Suppressor macrophage treated with lipopolysaccharide for 4 hours (primary cell): ENCODE data around the gene STKLD1.

Experiments
- DNase-seq: peaks from one replicate; pipeline ENCODE4 v3.0.0-alpha.2; 2020

The STKLD1 gene

GRCh38 chr9:133346021-133346785 is 30.0 kb upstream of the STKLD1 start:
- no peak for DNase-seq

- DNase-seq = peak; percentile 41
Measured at GRCh38 chr9:133347515-133347984, 28.6 kb upstream of the STKLD1 start.

GRCh38 chr9:133347985-133348717 is 28.0 kb upstream of the STKLD1 start, which contains the start of the genes MED22 and RPL7A:
MED22 (minus strand) TSS chr9:133348131; CDS start chr9:133346662, 1,469 bp downstream.
RPL7A (plus strand) TSS chr9:133348218; CDS start chr9:133348244, 26 bp downstream.
- peak; percentile 97 for DNase-seq

- DNase-seq = no peak
Measured at GRCh38 chr9:133348718-133349573, 27.2 kb upstream of the STKLD1 start.

GRCh38 chr9:133349965-133350616 is 26.1 kb upstream of the STKLD1 start:
- DNase-seq = no peak

- no peak for DNase-seq
Measured at GRCh38 chr9:133351526-133351907, 24.6 kb upstream of the STKLD1 start.

GRCh38 chr9:133351908-133352634 is 24.1 kb upstream of the STKLD1 start:
- DNase-seq = peak; percentile 68

GRCh38 chr9:133352635-133353340 is 23.4 kb upstream of the STKLD1 start:
- no peak for DNase-seq

- DNase-seq = no peak
Measured at GRCh38 chr9:133353548-133353947, 22.6 kb upstream of the STKLD1 start.

- DNase-seq = no peak
Measured at GRCh38 chr9:133354766-133355165, 21.4 kb upstream of the STKLD1 start.

GRCh38 chr9:133355881-133356357 is 20.2 kb upstream of the STKLD1 start:
- DNase-seq = no peak

GRCh38 chr9:133356391-133357091 is 19.6 kb upstream of the STKLD1 start, which contains the start of the genes SURF1 and SURF2:
SURF1 (minus strand) TSS chr9:133356487; CDS start chr9:133356453, 34 bp downstream.
SURF2 (plus strand) TSS chr9:133356550; CDS start chr9:133356593, 43 bp downstream.
- DNase-seq = peak; percentile 94

- DNase-seq = no peak
Measured at GRCh38 chr9:133357656-133358055, 18.5 kb upstream of the STKLD1 start.

- DNase-seq = no peak
Measured at GRCh38 chr9:133359399-133360175, 16.6 kb upstream of the STKLD1 start.

- DNase-seq = no peak
Measured at GRCh38 chr9:133360400-133361393, 15.5 kb upstream of the STKLD1 start.

GRCh38 chr9:133361507-133362092 is 14.6 kb upstream of the STKLD1 start:
- DNase-seq = no peak

- DNase-seq = no peak
Measured at GRCh38 chr9:133362359-133363044, 13.7 kb upstream of the STKLD1 start.
